ENCODE data around the gene POMT1.
A peak's percentile ranks its signal among the peaks of the same experiment; 100 is the strongest.

DNA sequence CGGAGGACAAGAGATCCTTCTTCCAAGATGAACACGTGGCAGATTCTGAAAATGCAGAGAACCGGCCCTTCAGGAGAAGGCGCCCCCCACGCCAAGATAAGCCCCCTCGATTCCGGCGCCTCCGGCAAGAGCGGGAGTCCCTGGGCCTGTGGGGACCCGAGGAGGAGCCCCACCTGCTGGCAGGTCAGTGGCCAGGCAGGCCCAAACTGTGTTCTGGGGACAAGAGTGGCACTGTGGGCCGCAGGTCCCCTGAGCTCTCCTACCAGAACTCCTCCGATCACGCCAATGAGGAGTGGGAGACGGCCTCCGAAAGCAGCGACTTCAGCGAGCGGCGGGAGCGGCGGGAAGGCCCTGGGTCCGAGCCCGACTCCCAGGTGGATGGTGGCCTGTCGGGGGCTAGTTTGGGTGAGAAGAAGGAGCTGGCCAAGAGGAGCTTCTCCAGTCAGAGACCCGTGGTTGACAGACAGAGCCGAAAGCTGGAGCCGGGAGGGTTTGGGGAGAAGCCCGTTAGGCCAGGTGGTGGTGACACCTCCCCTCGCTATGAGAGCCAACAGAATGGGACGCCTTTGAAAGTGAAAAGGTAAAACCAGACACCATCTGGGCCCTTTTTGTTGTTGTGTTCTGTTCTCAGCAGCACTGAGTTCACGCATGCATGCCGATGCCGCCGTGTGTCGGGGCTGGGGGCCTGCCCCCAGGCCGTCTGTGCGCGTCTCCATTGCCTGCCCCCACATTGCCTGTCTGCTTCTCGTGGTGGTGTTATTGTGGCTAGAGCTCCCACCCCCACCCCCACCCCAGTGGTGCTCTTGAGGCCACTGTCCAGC, 26.6 kb upstream of the POMT1 start:
- peak; percentile 40 for TF ChIP-seq CTCF (IDR thresholded peaks at IDR 0.05; ENCODE audit: borderline replicate concordance, extremely low read depth, low read length, poor library complexity, severe bottlenecking)
- TF ChIP-seq EZH2 (IDR thresholded peaks at IDR 0.05; ENCODE audit: borderline replicate concordance, low read depth, low read length, severe bottlenecking), result no peak
